BLaER1 treated with 17β-estradiol and CSF1 and Interleukin-3, amounts not matched to agents 10 nM and 100 nM (cell line): ENCODE results near the gene TMEM38A.
"Not testable (repeated sequence)": the region's sequence is repeated elsewhere in the genome, so short reads cannot be mapped to it uniquely, and the experiment has no call there.

ENCODE experiments used
- H3K27ac ChIP-seq, 11 experiments: shearing (Covaris generic); formaldehyde crosslinking; 2 replicates each; pipeline ENCODE4 v1.8.1; 2022
- H3K27me3 ChIP-seq, 11 experiments: shearing (Covaris generic); formaldehyde crosslinking; 2 replicates each; pipeline ENCODE4 v1.8.1; 2022
- H3K36me3 ChIP-seq, 11 experiments: shearing (Covaris generic); formaldehyde crosslinking; 2 replicates each; pipeline ENCODE4 v1.8.1; 2022
- H3K4me1 ChIP-seq, 10 experiments: shearing (Covaris generic); formaldehyde crosslinking; 2 replicates each; pipeline ENCODE4 v1.8.1; 2022
- H3K4me2 ChIP-seq, 11 experiments: shearing (Covaris generic); formaldehyde crosslinking; 2 replicates each; pipeline ENCODE4 v1.8.1; 2022
- H3K4me3 ChIP-seq, 10 experiments: shearing (Covaris generic); formaldehyde crosslinking; 2 replicates each; pipeline ENCODE4 v1.8.1; 2022
- H3K9ac ChIP-seq, 11 experiments: shearing (Covaris generic); formaldehyde crosslinking; 2 replicates each; pipeline ENCODE4 v1.8.1; 2022
- H3K9me3 ChIP-seq, 11 experiments: shearing (Covaris generic); formaldehyde crosslinking; replicated peaks in 1 of 11; 2 replicates each; pipeline ENCODE4 v1.8.1; 2022
- H4K20me1 ChIP-seq, 11 experiments: shearing (Covaris generic); formaldehyde crosslinking; 2 replicates each; pipeline ENCODE4 v1.8.1; 2022
- Cebpa-rat ChIP-seq, 11 experiments: shearing (Covaris generic); IDR thresholded peaks; 2 replicates each; pipeline ENCODE4 v1.8.1; 2022

Gene TMEM38A

GRCh38 chr19:16703677-16704076 lies 42.7 kb downstream of the TMEM38A start:
- H3K27ac ChIP-seq: no peak overlapping the region

DNA sequence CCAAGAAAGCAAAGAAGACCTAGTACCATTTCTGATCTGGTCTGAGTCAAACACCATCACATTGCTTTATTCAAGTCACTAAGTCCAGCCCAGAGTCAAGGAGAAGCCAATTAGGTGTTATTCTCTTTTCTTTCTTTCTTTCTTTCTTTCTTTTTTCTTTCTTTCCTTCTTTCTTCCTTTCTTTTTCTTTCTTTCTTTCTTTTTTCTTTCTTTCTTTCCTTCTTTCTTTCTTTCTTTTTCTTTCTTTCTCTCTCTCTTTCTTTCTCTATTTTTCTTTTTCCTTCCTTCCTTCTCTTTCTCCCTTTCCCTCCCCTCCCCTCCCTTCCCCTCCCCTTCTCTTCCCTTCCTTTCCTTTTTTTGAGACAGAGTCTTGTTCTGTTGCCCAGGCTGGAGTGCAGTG lies 49.9 kb downstream of the TMEM38A start:
- H3K36me3 ChIP-seq, H4K20me1 ChIP-seq, H3K9ac ChIP-seq, H3K4me3 ChIP-seq, H3K4me2 ChIP-seq, H3K27me3 ChIP-seq, H3K27ac ChIP-seq, H3K9me3 ChIP-seq: not testable (repeated sequence)
- peaks cover 0 to 10% (median 2%) of the 10 kb centered on the region in 10 experiments; a peak in 8 of 20 replicates for H3K4me1 ChIP-seq

More at GRCh38 chr19:16703677-16704076, 42.7 kb downstream of the TMEM38A start:
- no peak overlapping the region for H3K9ac ChIP-seq
- H3K36me3 ChIP-seq: no peaks in the 10 kb centered on the region
- no peak overlapping the region for H3K4me3 ChIP-seq
- no peaks in the 10 kb centered on the region for H4K20me1 ChIP-seq
- H3K4me1 ChIP-seq: no peaks in the 10 kb centered on the region
- H3K9me3 ChIP-seq: no peaks in the 10 kb centered on the region
- no peaks in the 10 kb centered on the region for H3K27me3 ChIP-seq
- TF ChIP-seq Cebpa-rat (IDR thresholded peaks at IDR 0.05): no peak
- H3K4me2 ChIP-seq: no peak overlapping the region

DNA sequence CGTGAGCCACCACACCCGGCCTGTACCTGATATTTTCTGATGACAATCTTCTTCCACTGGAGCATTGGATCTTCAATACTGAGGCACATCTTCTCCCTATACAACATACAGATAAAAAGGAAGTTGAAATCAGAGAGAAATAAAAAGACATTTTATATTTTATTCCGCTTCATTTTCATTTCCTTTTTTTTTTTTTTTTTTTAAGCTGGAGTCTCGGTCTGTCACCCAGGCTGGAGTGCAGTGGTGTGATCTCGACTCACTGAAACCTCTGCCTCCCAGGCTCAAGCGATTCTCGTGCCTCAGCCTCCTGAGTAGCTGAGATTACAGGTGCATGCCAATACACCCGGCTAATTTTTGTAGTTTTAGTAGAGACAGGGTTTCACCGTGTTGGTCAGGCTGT lies 51.4 kb downstream of the TMEM38A start:
- not testable (repeated sequence) for H4K20me1 ChIP-seq, H3K27ac ChIP-seq, H3K4me3 ChIP-seq, H3K9me3 ChIP-seq, H3K27me3 ChIP-seq, H3K36me3 ChIP-seq, H3K9ac ChIP-seq
- Histone ChIP-seq H3K4me1 (peaks cover 0 to 10% (median 2%) of the 10 kb centered on the region in 10 experiments; a peak in 8 of 20 replicates), H3K4me2 (peak overlapping the region in 4 of 11 experiments; percentile 20 to 54 (median 44); a peak in 6 of 22 replicates)

DNA sequence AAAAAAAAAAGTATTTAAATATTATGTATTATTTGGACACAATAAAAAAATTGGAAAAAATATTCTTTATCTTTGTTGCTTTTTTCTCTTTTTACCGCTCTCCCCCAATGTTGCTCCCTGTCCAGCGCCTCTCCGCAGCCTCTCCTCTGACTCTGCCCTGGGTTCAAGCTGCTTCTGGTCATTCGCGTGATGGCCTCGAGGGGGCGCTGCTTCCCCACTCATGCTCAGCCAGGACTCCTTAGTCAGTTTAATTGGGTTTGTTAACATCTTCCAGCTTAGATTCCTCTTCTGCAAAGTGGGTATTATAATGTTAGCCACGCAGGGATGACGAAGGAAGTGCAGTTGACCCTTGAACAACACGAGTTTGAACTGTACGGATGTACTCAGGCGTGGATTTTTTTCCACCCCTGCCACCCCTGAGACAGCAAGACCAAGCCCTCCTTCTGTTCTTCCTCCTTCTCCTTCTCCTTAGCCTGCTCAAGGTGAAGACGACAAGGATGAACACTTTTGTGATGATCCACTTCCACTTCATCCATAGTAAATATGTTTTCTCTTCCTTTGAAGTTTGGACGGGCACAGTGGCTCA lies 53.9 kb downstream of the TMEM38A start:
- no peak overlapping the region for H3K4me2 ChIP-seq
- no peak for TF ChIP-seq Cebpa-rat (IDR thresholded peaks at IDR 0.05)
- no peaks in the 10 kb centered on the region for H3K9me3 ChIP-seq
- H3K9ac ChIP-seq: no peak overlapping the region
- no peak overlapping the region for H3K4me3 ChIP-seq
- no peaks in the 10 kb centered on the region for H3K27me3 ChIP-seq
- no peaks in the 10 kb centered on the region for H3K36me3 ChIP-seq
- H3K27ac ChIP-seq: no peak overlapping the region
- peaks cover 6 to 21% (median 15%) of the 10 kb centered on the region in 10 experiments; a peak in 19 of 20 replicates for H3K4me1 ChIP-seq
- H4K20me1 ChIP-seq: no peaks in the 10 kb centered on the region

- Histone ChIP-seq H3K9me3 (no peaks in the 10 kb centered on the region), H3K36me3 (no peaks in the 10 kb centered on the region), H3K9ac (no peak overlapping the region), H3K27ac (no peak overlapping the region), H3K4me2 (no peak overlapping the region), H3K4me3 (no peak overlapping the region), H3K4me1 (peaks cover 6 to 29% (median 17%) of the 10 kb centered on the region in 10 experiments; a peak in 19 of 20 replicates), H3K27me3 (no peaks in the 10 kb centered on the region), H4K20me1 (no peaks in the 10 kb centered on the region)
- no peak for TF ChIP-seq Cebpa-rat (IDR thresholded peaks at IDR 0.05)
Observed at GRCh38 chr19:16715611-16716010, 54.7 kb downstream of the TMEM38A start.

- H3K27ac ChIP-seq: peak overlapping the region in 5 of 11 experiments; percentile 46 to 70 (median 56); a peak in 10 of 22 replicates
- no peaks in the 10 kb centered on the region for H4K20me1 ChIP-seq
- 0 out of 22 replicates have a peak, but pooled peaks of 1 of the 11 experiments have one; percentile 32 for TF ChIP-seq Cebpa-rat (IDR thresholded peaks at IDR 0.05)
- no peaks in the 10 kb centered on the region for H3K27me3 ChIP-seq
- no peaks in the 10 kb centered on the region for H3K36me3 ChIP-seq
- peak overlapping the region in 3 of 11 experiments; percentile 28 to 51 (median 48); a peak in 5 of 22 replicates for H3K9ac ChIP-seq
- H3K4me3 ChIP-seq: 0 out of 20 replicates have a peak overlapping the region, but pooled peaks of 1 of the 10 experiments have one; percentile 26
- peaks cover 9 to 27% (median 16%) of the 10 kb centered on the region in 11 experiments for H3K9me3 ChIP-seq
- peak overlapping the region in 6 of 11 experiments; percentile 11 to 47 (median 32); a peak in 8 of 22 replicates for H3K4me2 ChIP-seq
- H3K4me1 ChIP-seq: peaks cover 3 to 35% (median 16%) of the 10 kb centered on the region in 10 experiments; a peak in 19 of 20 replicates
Observed at GRCh38 chr19:16721051-16721450, 60.1 kb downstream of the TMEM38A start.

DNA sequence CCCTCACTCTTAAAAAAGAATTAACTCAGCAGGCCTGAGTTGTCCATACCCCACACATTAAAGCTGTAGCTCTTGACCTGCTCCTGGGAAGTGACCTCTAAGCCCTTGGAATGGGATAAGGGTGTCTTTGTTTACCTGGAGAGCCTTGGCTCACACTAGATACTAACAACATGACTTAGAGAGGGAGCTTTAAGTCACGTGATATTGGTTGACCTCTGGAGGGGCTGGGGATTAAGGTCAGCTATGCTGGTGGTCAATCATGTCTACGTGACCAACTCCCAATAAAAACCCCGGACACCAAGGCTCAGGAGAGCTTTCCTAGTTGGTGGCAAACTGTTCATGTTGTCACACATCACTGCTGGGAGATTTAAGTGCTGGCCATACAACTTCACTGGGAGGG lies 61.7 kb downstream of the TMEM38A start:
- Histone ChIP-seq H3K36me3 (no peaks in the 10 kb centered on the region), H3K27ac (no peak overlapping the region), H3K4me2 (no peak overlapping the region), H3K27me3 (no peaks in the 10 kb centered on the region), H3K9ac (no peak overlapping the region), H3K4me1 (peaks cover 3 to 35% (median 16%) of the 10 kb centered on the region in 10 experiments; a peak in 19 of 20 replicates), H4K20me1 (no peaks in the 10 kb centered on the region), H3K4me3 (no peak overlapping the region), H3K9me3 (peaks cover 9 to 27% (median 16%) of the 10 kb centered on the region in 11 experiments)
- no peak for TF ChIP-seq Cebpa-rat (IDR thresholded peaks at IDR 0.05)

GRCh38 chr19:16726916-16727315 lies 66.0 kb downstream of the TMEM38A start:
- no peak overlapping the region for H3K4me2 ChIP-seq
- no peaks in the 10 kb centered on the region; a peak in 2 of 20 replicates for H3K4me1 ChIP-seq
- no peaks in the 10 kb centered on the region for H3K36me3 ChIP-seq
- no peak for TF ChIP-seq Cebpa-rat (IDR thresholded peaks at IDR 0.05)
- no peaks in the 10 kb centered on the region for H4K20me1 ChIP-seq
- peaks cover 9 to 27% (median 16%) of the 10 kb centered on the region in 11 experiments for H3K9me3 ChIP-seq
- no peak overlapping the region for H3K4me3 ChIP-seq
- H3K27ac ChIP-seq: no peak overlapping the region
- H3K9ac ChIP-seq: no peak overlapping the region
- no peaks in the 10 kb centered on the region for H3K27me3 ChIP-seq

DNA sequence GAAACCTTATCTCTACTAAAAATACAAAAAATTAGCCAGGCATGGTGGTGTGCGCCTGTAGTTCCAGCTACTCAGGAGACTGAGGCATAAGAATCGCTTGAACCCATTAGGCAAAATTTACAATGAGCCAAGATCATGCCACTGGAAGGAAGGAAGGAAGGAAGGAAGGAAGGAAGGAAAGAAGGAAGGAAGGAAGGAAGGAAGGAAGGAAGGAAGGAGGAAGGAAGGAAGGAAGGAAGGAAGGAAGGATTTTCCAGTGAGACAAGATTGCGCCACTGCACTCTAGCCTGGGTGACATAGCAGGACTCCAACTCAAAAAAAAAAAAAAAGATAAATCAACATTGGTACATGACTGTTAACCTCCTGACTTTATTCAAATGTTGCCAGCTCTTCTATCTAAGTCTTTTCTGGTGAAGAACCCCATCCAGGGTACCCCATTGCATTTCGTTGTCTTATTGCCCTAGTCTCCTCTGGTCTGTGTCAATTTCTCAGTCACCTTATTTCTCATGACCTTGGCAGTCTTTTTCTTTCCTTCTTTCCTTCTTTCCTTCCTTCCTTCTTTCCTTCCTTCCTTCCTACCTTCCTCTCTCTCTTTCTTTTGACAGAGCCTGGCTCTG lies 74.8 kb downstream of the TMEM38A start:
- not testable (repeated sequence) for H3K9ac ChIP-seq, H3K27me3 ChIP-seq, H3K27ac ChIP-seq, H3K4me3 ChIP-seq, H4K20me1 ChIP-seq, H3K36me3 ChIP-seq, H3K4me1 ChIP-seq
- Histone ChIP-seq H3K9me3 (peaks cover 0 to 16% (median 11%) of the 10 kb centered on the region in 11 experiments; a peak in 15 of 22 replicates), H3K4me2 (peak overlapping the region in 1 of 11 experiments; percentile 18; a peak in 1 of 22 replicates)
